ENCODE results near the gene NUDT5.

DNA sequence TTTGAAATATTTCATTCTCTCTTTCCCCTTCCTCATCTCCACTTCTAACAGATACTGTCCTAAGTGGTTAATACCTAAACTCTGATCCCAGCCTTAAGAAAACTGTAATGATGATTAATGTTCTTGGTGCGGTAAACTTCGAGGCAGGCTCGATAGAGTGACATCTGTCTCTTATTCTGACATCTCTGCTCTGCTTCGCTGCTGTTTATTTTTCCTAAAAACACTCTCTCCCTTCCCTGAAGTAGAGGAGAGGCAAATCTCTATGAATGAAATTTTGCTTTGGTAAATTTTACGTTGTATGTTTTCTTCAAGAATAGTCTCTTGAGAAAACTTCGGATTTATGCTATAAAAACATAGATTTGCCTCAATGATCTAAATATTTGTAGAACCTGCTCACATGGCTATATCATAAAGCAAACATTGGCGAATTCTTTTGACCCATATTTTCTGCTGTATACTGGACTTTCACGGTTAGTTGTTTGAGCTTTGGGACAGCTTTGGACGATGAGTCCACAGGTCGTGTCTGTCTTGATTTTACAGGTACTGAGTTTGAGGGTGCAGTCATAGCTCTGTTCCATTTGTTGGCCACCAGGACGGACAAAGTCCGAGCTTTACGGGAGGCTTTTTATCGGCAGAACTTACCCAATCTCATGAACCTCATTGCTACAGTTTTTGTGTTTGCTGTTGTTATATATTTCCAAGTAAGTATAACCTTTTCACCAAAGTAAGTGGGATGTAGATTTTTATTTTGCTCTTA, 39.1 kb downstream of the NUDT5 start:
- TF ChIP-seq, protein P1, sequence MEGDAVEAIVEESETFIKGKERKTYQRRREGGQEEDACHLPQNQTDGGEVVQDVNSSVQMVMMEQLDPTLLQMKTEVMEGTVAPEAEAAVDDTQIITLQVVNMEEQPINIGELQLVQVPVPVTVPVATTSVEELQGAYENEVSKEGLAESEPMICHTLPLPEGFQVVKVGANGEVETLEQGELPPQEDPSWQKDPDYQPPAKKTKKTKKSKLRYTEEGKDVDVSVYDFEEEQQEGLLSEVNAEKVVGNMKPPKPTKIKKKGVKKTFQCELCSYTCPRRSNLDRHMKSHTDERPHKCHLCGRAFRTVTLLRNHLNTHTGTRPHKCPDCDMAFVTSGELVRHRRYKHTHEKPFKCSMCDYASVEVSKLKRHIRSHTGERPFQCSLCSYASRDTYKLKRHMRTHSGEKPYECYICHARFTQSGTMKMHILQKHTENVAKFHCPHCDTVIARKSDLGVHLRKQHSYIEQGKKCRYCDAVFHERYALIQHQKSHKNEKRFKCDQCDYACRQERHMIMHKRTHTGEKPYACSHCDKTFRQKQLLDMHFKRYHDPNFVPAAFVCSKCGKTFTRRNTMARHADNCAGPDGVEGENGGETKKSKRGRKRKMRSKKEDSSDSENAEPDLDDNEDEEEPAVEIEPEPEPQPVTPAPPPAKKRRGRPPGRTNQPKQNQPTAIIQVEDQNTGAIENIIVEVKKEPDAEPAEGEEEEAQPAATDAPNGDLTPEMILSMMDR (conservative IDR thresholded peaks at IDR 0.05; ENCODE audit: low read length), result no peak
- no peak for TF ChIP-seq EZH2phosphoT487 (IDR thresholded peaks at IDR 0.05; ENCODE audit: borderline replicate concordance, low read depth, low read length)

All from OCI-LY7 (cell line).